Measurements from ENCODE around the gene TSPAN3. TPM values are rescaled to one million over a fixed set of nuclear protein-coding genes. Genes with fewer than 3 reads are reported as not detected.

TSPAN3 gene
- total and polyA plus RNA-seq, 10 of the 15 experiments (the other 5 are each of a cell fraction or from before 2014, with no cell fraction given), result 18.9 to 114 (median 57.2) TPM

GRCh38 chr15:77111789-77112188, 40.9 kb upstream of the TSPAN3 start (continued):
- TF ChIP-seq RELB (IDR thresholded peaks at IDR 0.05; ENCODE audit: low read depth) (no peak), BCLAF1 (IDR thresholded peaks at IDR 0.05) (no peak), EED (IDR thresholded peaks at IDR 0.05; ENCODE audit: low read depth) (no peak), EP300 (IDR thresholded peaks at IDR 0.05; ENCODE audit: borderline replicate concordance in 1 of 2, control insufficient read depth in 1 of 2, low read depth in 2 of 2, low read length in 2 of 2) (no peak), CREM (IDR thresholded peaks at IDR 0.05; ENCODE audit: low read depth) (no peak), USF1 (IDR thresholded peaks at IDR 0.05; ENCODE audit: borderline replicate concordance, extremely low read length, insufficient read depth, low read depth, low read length) (no peak)
